Measurements from ENCODE around the gene PRPF19. TPM values are rescaled to one million over a fixed set of nuclear protein-coding genes. Genes with fewer than 3 reads are reported as not detected.

PRPF19 gene
- total RNA-seq, 1 donor from 2014 or later, result 36.1 TPM

DNA sequence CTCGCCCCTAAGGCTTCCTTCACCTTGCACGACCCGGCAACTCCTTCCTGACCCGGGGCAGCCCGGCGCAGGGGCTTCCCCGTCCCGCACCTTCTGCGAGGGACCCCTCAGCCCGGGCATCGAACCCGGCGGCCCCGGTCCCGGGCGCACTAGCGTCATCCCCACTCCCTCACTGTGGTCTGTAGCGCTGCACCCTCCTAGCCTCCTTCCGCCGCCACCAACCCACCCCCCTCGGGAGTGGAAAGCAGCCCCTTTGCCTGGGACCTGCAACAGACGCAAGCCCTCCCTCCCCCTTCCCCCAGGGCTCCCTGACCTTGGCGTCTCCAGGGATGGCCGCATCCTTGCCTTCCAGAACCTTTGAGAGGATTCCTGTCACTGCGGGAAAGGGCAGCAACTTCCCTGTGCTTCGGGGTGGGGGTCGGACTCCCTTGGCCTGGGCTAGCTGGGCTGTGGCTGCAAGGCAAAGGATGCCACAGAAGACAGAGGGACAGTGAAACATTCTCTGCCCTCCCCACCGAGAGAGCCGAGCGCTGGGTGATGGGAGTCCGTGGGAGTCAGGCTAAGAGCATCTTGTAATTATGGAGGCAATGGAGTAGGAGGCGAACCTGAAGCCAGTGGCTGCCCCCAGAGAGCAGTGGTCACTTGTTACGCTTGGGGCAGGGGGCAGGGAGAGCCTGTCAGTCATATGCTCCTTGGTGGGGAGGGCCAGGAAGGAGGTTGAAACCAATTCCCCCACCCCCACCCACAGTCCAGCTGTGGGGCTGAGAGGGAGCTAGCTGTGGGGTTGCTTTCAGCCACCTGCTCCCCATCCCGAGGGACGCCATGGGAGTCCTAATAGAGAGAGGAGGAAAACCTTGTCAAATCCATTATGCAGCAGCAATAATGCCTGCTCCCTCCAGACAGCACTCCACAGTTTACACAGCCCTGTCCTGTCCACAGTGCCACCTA lies 18.8 kb upstream of the PRPF19 start:
- Histone ChIP-seq H3K36me3 (ENCODE audit: control insufficient read depth, insufficient read depth, low read length) (peaks cover 21% of the 10 kb centered on the region), H3K4me3 (ENCODE audit: low read depth, low read length) (peak overlapping the region; percentile 79), H3K27me3 (ENCODE audit: control insufficient read depth, insufficient read depth, low read length) (no peaks in the 10 kb centered on the region)
- DNase-seq (ENCODE audit: low read depth), result no peak
- TF ChIP-seq, protein P1, sequence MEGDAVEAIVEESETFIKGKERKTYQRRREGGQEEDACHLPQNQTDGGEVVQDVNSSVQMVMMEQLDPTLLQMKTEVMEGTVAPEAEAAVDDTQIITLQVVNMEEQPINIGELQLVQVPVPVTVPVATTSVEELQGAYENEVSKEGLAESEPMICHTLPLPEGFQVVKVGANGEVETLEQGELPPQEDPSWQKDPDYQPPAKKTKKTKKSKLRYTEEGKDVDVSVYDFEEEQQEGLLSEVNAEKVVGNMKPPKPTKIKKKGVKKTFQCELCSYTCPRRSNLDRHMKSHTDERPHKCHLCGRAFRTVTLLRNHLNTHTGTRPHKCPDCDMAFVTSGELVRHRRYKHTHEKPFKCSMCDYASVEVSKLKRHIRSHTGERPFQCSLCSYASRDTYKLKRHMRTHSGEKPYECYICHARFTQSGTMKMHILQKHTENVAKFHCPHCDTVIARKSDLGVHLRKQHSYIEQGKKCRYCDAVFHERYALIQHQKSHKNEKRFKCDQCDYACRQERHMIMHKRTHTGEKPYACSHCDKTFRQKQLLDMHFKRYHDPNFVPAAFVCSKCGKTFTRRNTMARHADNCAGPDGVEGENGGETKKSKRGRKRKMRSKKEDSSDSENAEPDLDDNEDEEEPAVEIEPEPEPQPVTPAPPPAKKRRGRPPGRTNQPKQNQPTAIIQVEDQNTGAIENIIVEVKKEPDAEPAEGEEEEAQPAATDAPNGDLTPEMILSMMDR (IDR thresholded peaks at IDR 0.05; ENCODE audit: insufficient read depth, low read length, severe bottlenecking), result no peak
- FAIRE-seq, result no peak

DNA sequence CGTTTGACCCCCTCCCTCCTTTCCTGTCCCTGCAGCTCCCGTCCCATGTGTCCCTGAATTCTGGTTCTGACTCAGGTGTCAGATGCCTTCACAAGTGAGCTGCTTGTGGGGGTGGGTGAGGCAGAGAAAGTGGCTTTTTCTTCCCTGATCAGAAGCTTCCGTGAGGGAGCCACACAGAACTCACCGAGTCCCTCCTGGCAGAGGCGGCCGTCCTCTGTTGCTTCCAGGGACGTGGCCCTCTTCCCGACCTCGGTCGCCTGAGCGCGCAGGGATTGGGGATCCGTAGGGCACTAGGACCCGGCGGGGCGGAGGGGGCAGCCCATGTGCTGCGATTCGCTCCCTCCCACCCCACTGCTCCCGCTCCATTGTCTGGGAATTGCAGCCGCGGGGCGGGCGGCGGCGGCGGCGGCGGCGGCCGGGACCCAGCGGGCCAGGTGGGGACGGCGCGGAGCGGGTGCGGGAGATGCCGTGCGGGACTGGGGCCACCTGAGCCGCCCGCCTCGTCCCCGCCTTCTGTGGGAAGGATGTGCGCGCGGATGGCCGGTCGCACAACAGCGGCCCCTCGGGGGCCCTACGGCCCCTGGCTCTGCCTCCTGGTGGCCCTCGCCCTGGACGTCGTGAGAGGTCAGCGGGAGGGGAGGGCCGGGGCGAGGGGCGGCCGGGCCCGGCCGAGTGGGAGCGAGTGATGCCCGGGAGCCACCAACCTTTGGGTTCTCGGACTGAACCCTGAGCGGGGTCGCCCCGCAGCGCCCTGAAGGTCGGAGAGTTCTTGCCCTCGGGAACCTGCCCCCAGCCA lies 17.9 kb upstream of the PRPF19 start, which contains the start of gene TMEM132A:
Gene TMEM132A (plus strand): TSS at position 351 of the 796 bp plus-strand sequence. CDS start 174 bp downstream, at position 525.
- H3K36me3 ChIP-seq (ENCODE audit: control insufficient read depth, insufficient read depth, low read length), result peaks cover 27% of the 10 kb centered on the region
- FAIRE-seq, result no peak

DNA sequence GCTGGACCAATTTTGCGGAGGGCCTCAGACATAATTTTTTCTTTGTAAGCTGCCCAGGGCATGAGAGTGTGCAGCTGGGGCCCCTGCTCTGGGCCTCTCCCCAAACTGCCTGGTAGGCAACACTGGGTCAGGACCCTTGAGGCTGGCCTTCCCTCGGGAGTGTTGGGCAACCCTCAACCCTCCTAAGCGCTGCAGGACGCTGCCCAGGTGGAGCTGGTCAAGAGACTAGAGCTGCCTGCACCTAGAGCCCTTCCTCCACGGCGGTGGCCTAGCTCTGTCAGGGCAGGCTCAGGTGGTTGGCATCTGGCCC lies 17.4 kb upstream of the PRPF19 start:
- Histone ChIP-seq H3K36me3 (ENCODE audit: control insufficient read depth, insufficient read depth, low read length) (peaks cover 24% of the 10 kb centered on the region), H3K4me3 (ENCODE audit: low read depth, low read length) (peak overlapping the region; percentile 79), H3K27me3 (ENCODE audit: control insufficient read depth, insufficient read depth, low read length) (no peaks in the 10 kb centered on the region)
- TF ChIP-seq, protein P1 (IDR thresholded peaks at IDR 0.05; ENCODE audit: insufficient read depth, low read length, severe bottlenecking), result no peak
- no peak for FAIRE-seq
- no peak for DNase-seq (ENCODE audit: low read depth)

More for the DNA sequence above, 17.9 kb upstream of the PRPF19 start, which contains the start of gene TMEM132A:
- DNase-seq (ENCODE audit: low read depth), result peak; percentile 56
- peak within 1 kb of the TSS; percentile 79 for H3K4me3 ChIP-seq (ENCODE audit: low read depth, low read length)
- H3K27me3 ChIP-seq (ENCODE audit: control insufficient read depth, insufficient read depth, low read length), result no peaks in the 10 kb centered on the region
- TF ChIP-seq, protein P1 (IDR thresholded peaks at IDR 0.05; ENCODE audit: insufficient read depth, low read length, severe bottlenecking), result peak; percentile 5

DNA sequence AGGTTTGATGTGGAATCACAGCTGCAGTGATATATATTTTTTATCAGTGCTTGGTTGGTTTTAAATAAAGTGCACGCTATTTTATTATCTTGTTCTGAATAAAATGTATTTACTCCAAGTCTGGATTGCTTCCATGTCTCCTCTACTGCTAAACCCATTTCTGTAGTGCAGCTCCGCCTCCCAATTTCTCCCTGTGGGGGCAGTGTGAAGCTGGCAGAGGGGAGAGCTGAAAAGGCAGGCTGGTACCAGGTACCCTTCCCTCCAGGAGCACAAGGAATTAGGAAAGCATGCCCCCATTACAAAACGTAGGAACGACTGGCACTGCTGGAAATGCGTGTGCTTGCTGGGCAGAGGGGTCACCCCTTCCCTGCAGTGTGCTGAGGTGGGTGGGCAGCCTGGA lies 16.9 kb upstream of the PRPF19 start:
- FAIRE-seq, result no peak
- DNase-seq (ENCODE audit: low read depth), result no peak
- Histone ChIP-seq H3K27me3 (ENCODE audit: control insufficient read depth, insufficient read depth, low read length) (no peaks in the 10 kb centered on the region), H3K36me3 (ENCODE audit: control insufficient read depth, insufficient read depth, low read length) (peaks cover 20% of the 10 kb centered on the region), H3K4me3 (ENCODE audit: low read depth, low read length) (no peak overlapping the region)
- TF ChIP-seq, protein P1 (IDR thresholded peaks at IDR 0.05; ENCODE audit: insufficient read depth, low read length, severe bottlenecking), result no peak

DNA sequence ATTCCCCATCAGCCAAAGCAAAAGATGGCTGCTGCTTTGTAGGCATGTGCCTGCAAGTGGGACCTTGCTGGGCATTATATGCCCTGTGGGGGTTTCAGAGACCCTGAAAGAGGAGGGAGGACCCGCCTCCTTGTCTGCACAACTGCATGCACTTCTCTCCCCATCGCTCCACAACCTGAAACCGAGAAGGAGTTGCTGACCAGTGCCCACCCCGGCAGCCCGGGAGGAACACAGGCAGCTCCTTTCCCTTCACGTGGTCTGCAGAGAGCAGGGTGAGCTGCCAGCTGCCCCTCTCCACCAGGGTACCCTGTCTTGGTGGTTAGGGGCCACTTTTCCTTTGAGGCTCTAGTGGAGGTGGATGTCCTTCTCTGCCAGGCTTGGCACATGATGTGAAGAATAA lies 16.5 kb upstream of the PRPF19 start:
- Histone ChIP-seq H3K36me3 (ENCODE audit: control insufficient read depth, insufficient read depth, low read length) (peaks cover 18% of the 10 kb centered on the region), H3K27me3 (ENCODE audit: control insufficient read depth, insufficient read depth, low read length) (no peaks in the 10 kb centered on the region), H3K4me3 (ENCODE audit: low read depth, low read length) (no peak overlapping the region)
- TF ChIP-seq, protein P1 (IDR thresholded peaks at IDR 0.05; ENCODE audit: insufficient read depth, low read length, severe bottlenecking), result no peak
- DNase-seq (ENCODE audit: low read depth), result no peak
- no peak for FAIRE-seq

Data from bronchial epithelial cell (primary cell).